Measurements from ENCODE around the gene TREM2. TPM values are rescaled to one million over a fixed set of nuclear protein-coding genes. Genes with fewer than 3 reads are reported as not detected.

TREM2 gene
- total RNA-seq, 6 experiments from 2014 or later: not detected

- Mint-ChIP-seq H3K36me3 (ENCODE audit: low read depth) (no peaks in the 10 kb centered on the region), H3K4me1 (ENCODE audit: low read depth) (no peaks in the 10 kb centered on the region)
These were observed 38.2 kb upstream of the TREM2 start, which contains the start of gene TREML2 for GRCh38 chr6:41200901-41201763. Gene TREML2, minus strand, starts transcription at chr6:41201149. Its CDS starts 141 bp downstream, at chr6:41201008.

GRCh38 chr6:41200296-41200900 lies 37.5 kb upstream of the TREM2 start:
- no peaks in the 10 kb centered on the region for H3K9me3 Mint-ChIP-seq
- no peaks in the 10 kb centered on the region for H3K4me1 Mint-ChIP-seq (ENCODE audit: low read depth)
- DNase-seq: no peak
- no peak for TF ChIP-seq CTCF (IDR thresholded peaks at IDR 0.05)
- H3K36me3 Mint-ChIP-seq (ENCODE audit: low read depth): no peaks in the 10 kb centered on the region
- no peak overlapping the region for H3K27ac Mint-ChIP-seq
- no peak overlapping the region for H3K4me3 Mint-ChIP-seq
- H3K27me3 Mint-ChIP-seq (ENCODE audit: insufficient read depth): peaks cover 32% of the 10 kb centered on the region

More at GRCh38 chr6:41200901-41201763, 38.2 kb upstream of the TREM2 start, which contains the start of gene TREML2:
- TF ChIP-seq CTCF (IDR thresholded peaks at IDR 0.05): no peak
- Mint-ChIP-seq H3K27me3 (ENCODE audit: insufficient read depth) (peaks cover 33% of the 10 kb centered on the region), H3K27ac (no peak within 1 kb of the TSS), H3K9me3 (no peaks in the 10 kb centered on the region), H3K4me3 (no peak within 1 kb of the TSS)
- no peak for DNase-seq

- TF ChIP-seq CTCF (IDR thresholded peaks at IDR 0.05): no peak
- no peaks in the 10 kb centered on the region for H3K9me3 Mint-ChIP-seq
- H3K36me3 Mint-ChIP-seq (ENCODE audit: low read depth): no peaks in the 10 kb centered on the region
- H3K27ac Mint-ChIP-seq: no peak overlapping the region
- no peak for DNase-seq
- peaks cover 34% of the 10 kb centered on the region for H3K27me3 Mint-ChIP-seq (ENCODE audit: insufficient read depth)
- no peaks in the 10 kb centered on the region for H3K4me1 Mint-ChIP-seq (ENCODE audit: low read depth)
- H3K4me3 Mint-ChIP-seq: no peak overlapping the region
These were observed 36.8 kb upstream of the TREM2 start for GRCh38 chr6:41199552-41200246.

- Mint-ChIP-seq H3K4me3 (no peak overlapping the region), H3K27me3 (ENCODE audit: insufficient read depth) (peaks cover 31% of the 10 kb centered on the region), H3K27ac (no peak overlapping the region), H3K9me3 (no peaks in the 10 kb centered on the region), H3K36me3 (ENCODE audit: low read depth) (no peaks in the 10 kb centered on the region), H3K4me1 (ENCODE audit: low read depth) (no peaks in the 10 kb centered on the region)
- TF ChIP-seq CTCF (IDR thresholded peaks at IDR 0.05): no peak
- no peak for DNase-seq
These were observed 34.3 kb upstream of the TREM2 start for GRCh38 chr6:41197234-41197633.

GRCh38 chr6:41194386-41194785 lies 31.5 kb upstream of the TREM2 start:
- DNase-seq: no peak
- no peak for TF ChIP-seq CTCF (IDR thresholded peaks at IDR 0.05)
- Mint-ChIP-seq H3K9me3 (peaks cover 9% of the 10 kb centered on the region), H3K4me3 (no peak overlapping the region), H3K27ac (no peak overlapping the region), H3K4me1 (ENCODE audit: low read depth) (no peaks in the 10 kb centered on the region), H3K27me3 (ENCODE audit: insufficient read depth) (peaks cover 16% of the 10 kb centered on the region), H3K36me3 (ENCODE audit: low read depth) (no peaks in the 10 kb centered on the region)

Data from HFFc6 (cell line).